Stimulated activated CD8-positive, alpha-beta memory T cell treated with anti-CD3 and anti-CD28 coated beads, Interleukin-12 subunit alpha, Interleukin-12 subunit beta, amount 100 ng/mL, for 24 hours (primary cell): ENCODE results near the gene RDH16.
"Not testable (repeated sequence)": the region's sequence is repeated elsewhere in the genome, so short reads cannot be mapped to it uniquely, and the experiment has no call there.

ENCODE experiments used
- DNase-seq: peaks from one replicate; pipeline ENCODE4 v3.0.0-alpha.2; 2020; ENCODE audit errors: extremely low read depth

The RDH16 gene

GRCh38 chr12:56921346-56921745 is 36.1 kb downstream of the RDH16 start:
- no peak for DNase-seq

DNA sequence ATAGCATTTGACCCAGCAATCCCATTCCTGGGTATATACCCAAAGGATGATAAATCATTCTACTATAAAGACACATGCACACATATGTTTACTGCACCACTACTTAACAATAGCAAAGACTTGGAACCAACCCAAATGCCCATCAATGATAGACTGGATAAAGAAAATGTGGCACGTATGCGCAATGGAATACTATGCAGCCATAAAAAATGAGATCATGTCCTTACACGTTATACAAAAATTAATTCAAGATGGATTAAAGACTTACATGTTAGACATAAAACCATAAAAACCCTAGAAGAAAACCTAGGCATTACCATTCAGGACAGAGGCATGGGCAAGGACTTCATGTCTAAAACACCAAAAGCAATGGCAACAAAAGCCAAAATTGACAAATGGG is 39.3 kb downstream of the RDH16 start:
- not testable (repeated sequence) for DNase-seq

- no peak for DNase-seq
Measured at GRCh38 chr12:56916996-56917333, 40.4 kb downstream of the RDH16 start.

DNA sequence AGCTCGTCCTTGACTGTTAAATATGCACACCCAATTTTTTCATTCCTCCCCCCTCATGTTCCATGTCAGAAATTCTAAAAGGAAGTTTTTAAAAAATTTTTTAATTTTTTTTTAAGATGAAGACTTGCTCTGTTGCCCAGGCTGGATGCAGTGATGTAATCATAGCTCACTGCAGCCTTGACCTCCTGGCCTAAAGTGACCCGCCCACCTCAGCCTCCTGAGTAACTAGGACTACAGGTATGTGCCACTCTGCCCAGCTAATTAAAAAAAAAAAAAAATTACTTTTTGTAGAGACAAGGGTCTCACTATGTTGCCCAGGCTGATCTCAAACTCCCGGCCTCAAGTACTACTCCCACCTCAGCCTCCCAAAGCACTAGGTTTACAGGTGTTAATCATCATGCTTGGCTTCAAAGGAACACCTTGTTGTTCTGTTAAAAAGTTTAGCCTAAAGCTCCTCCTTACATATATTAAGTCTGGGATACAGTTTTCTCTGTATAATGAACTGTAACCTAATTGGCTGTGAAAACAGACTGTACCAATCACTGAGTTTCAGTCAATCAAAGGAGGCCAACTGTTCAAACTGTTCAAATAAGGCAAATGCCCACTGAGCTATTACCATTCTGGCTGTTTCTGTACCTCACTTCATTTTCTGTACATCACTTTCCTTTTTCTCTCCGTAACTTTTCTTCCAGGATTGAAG is 41.0 kb downstream of the RDH16 start:
- no peak for DNase-seq

- no peak for DNase-seq
Measured at GRCh38 chr12:56914724-56915123, 42.7 kb downstream of the RDH16 start.

GRCh38 chr12:56914256-56914655 is 43.2 kb downstream of the RDH16 start:
- no peak for DNase-seq

DNA sequence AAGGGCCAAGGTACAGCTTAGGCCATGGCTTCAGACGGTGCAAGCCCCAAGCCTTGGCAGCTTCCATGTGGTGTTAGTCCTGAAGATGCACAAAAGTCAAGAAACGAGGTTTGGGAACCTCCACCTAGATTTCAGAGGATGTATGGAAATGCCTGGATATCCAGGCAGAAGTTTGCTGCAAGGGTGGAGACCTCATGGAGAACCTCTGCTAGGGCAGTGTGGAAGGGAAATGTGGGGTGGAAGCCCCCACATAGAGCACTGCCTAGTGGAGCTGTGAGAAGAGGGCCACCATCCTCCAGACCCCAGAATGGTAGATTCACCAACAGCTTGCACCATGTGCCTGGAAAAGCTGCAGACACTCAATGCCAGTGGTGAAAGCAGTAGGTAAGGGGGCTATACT is 48.0 kb downstream of the RDH16 start:
- DNase-seq: not testable (repeated sequence)

DNA sequence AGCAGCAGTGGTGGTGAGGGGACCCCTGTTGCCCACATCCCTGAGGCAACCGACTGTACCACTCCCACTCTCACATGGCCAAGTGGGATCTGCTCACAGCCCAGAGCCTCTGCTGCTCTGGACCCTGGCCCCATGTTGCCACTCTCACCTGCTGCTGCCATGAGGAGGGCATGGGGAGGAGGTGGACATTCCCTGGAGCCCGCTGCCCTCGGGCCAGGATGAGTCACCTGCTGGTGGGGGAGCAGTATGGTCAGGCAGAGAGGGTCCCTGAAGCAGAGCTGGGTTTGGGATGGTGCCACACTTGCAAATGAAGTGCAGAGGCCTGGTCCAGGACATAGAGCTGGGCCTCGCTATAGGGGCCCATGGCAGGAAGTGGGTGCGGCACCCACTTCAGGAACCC is 49.3 kb downstream of the RDH16 start:
- no peak for DNase-seq

GRCh38 chr12:56905852-56906251 is 51.6 kb downstream of the RDH16 start:
- no peak for DNase-seq

DNA sequence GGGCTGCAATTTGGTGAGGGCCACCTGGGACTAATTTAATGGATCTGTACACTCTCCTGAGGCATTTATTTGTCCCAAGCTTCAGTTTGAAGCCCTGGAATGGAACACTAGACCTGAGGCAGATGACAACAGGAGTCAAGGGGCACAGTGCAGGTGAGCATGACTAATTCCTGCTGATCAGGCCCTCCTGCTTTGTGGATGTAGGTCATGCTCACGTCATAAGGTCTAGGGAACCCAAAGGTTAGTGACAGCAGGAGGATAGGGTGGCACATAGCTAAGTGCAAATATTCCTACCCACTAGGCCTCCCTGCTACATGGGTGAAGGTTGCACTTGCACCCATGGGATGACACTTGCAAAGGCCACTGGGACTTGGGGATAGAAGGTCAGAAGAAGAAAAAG is 54.0 kb downstream of the RDH16 start:
- no peak for DNase-seq
